HG03342 (cell line): ENCODE data around the gene GALNT18.
"Not testable (repeated sequence)": the region's sequence is repeated elsewhere in the genome, so short reads cannot be mapped to it uniquely, and the experiment has no call there.

ENCODE experiments used
- ATAC-seq: cut with Tn5 transposase; IDR thresholded peaks from one replicate; pipeline ENCODE4 v1.9.1; 2021; ENCODE audit warnings: mild to moderate bottlenecking, moderate library complexity; ENCODE audit not compliant: unreplicated experiment

The GALNT18 gene

DNA sequence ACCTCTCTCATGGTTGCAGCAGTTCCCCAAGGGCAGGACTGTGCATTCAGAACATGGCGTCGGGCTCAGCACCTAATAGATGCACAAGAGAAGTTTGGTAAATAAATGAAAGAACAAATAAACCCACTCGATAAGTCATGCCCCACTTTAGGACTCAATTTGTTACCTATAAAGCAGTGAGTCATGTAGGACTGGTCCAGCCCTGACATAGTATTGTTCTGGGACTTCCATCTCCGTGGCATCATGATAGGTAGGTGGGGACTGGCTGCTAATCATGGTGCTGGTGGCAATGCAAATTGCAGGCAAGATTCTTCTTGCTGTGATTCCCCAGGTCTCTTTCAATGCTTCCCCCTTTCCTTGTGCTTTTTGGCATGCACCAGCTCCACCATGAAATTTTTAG lies 150.6 kb downstream of the GALNT18 start:
- ATAC-seq, result no peak

DNA sequence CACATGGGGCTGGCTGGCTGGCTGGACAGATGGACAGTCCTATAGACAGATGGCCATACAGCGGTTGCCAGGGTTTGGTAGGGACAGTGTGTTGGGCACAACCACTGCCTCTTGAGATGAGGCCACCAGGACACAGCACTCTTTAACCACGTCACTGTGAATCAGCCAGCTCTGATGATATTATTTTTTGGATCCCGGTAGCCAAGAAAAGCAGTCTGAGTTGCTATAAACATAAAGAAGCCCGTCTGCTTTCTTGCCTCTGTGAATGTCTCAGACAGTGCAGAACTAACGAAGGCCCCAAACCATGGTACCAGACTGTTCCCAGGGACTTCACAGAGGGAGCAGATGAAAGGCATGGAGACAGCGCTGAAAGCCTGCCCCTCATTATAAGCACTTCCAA lies 152.9 kb downstream of the GALNT18 start:
- no peak for ATAC-seq

DNA sequence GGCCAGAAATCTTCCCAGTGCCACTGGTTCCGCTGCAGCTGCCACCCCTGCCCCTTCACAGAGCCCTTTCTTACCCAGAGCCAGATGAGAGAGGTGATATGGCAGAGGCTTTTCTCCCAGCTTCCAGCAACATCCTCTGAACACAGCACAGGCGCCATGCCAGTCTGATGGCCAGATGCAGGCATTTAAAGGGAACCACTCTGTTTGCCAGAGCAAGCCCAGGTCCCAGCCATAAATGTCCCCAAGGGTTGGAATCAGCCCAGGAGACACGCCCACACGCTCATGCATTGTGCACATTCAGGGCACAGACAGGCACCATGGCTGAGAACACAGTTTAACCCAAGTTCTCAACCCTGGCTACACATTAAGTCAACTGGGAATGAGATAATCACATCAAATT lies 154.5 kb downstream of the GALNT18 start:
- ATAC-seq, result no peak

DNA sequence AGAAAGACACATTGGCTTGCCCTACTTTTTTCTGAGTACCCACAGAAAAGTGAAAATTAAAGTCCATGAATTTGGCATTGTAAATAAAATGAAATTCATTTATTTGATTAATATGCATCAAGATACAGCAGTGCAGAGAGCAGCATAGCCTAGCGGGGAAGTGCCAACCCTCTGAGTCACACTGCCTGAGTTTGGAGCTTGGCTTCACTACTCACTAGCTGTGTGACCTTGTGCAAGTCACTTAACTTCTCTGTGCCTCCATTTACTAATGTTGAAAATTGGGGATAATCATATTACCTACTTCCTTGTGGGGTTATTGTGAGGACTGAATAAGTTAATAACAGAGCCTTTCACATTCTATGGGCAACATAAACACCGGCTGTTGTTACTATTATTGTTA lies 157.2 kb downstream of the GALNT18 start:
- no peak for ATAC-seq

DNA sequence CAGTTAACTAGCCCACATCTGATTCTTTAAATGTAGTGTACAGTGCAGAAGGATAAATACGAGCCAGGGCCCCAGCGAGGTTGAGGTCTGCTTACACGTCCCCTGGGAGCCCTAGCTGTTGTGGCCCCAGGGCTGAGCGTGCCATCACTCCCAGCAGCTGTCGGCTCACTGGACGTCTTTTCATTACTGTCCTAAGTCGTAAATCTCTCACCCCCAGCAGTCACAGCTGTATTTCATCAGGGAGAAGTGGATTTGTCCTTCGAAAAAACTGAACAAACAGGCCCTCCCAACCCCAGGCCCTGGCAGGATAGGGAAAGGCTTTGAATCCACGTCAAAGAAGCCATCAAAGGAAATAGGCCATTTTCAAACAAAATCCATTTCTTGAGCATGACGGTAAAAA lies 158.4 kb downstream of the GALNT18 start:
- no peak for ATAC-seq

- ATAC-seq, result no peak
These were observed 160.3 kb downstream of the GALNT18 start for GRCh38 chr11:11461473-11461872.

DNA sequence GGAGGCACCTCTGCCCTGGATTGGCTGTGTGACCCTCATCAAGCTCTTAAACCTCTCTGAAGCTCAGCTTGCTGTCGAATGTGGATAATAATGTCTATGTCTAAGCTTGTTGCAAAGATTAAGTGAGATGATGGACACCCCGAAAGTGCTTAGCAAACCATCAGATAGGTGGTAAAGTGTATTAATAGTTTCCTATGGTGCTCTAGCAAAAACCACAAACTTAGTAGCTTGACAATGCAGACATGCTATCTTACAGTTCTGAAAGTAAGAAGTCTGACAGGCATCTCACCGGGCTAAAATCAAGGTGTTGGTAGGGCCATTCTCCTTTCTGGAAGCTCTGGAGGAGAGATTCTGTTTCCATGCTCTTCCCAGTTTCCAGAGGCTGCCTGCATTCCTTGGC lies 162.2 kb downstream of the GALNT18 start:
- no peak for ATAC-seq

DNA sequence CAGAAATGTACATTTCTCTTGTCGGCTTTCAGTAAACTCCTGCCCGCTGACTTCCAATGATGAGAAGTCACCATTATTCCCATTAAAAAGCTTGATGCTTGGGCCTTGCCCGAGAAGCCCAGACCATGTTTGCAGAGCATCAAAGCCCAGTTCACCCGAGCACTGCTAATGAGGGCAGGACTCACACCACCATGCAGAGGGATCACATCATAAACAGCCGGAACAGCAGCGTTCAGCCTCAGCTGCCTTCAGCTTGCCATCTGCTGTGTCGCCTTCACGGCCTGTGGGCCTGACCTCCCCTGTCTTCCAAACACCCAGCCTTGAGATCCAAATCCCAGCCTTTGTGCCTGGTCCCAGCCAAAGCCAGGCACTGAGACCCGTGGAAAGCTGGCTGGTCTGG lies 163.3 kb downstream of the GALNT18 start:
- no peak for ATAC-seq

- no peak for ATAC-seq
These were observed 163.8 kb downstream of the GALNT18 start for GRCh38 chr11:11458001-11458400.

DNA sequence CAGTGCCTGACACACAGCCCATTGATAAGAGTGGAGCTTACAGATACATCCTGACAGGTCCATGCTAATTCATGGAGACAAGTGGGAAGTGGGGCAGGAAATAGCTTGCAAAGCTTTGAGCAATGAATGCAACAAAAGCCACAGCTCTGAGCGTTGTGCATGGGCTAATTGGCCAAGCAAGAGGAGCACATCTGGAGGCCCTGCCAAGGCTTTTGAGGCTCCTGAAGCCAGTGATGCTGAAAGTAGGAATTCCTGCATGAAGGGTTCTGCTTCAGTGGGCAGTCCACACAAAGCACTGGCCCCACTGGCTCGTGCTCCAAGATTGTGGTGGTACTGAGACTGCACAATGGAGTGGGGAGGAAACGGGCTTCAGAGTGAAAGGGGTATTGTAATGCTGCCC lies 164.9 kb downstream of the GALNT18 start:
- ATAC-seq, result no peak

DNA sequence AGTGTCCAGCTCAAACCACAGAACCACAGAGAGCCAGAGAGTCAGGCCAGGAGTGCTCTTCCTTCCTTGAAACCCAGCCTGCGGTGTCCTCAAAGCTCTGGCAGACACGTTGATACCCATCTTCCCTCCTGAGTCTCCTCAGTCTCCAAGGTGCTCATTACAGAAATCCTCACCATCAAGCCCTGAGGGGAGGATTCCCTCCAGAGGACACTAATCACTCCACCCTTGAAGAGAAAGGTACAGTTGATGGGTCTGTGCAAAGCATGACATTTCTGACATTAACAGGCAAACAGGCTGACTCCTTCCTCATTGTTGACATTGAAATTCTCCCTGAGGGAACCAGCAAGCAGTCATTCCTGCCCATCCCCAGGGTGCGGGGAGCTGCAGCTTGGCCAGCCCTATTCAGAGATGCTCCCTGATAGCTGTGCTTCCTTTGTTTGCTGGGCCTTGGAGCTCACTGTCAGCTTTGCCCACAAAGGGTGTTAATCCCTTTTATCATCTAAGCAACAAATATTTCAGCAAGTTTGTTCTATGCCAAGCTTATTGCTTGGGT lies 167.1 kb downstream of the GALNT18 start:
- ATAC-seq, result no peak

GRCh38 chr11:11451501-11452005 lies 170.3 kb downstream of the GALNT18 start:
- peak; percentile 94 for ATAC-seq

- no peak for ATAC-seq
These were observed 171.0 kb downstream of the GALNT18 start for GRCh38 chr11:11450744-11451362.

- ATAC-seq, result no peak
These were observed 172.5 kb downstream of the GALNT18 start for GRCh38 chr11:11449327-11449726.

- no peak for ATAC-seq
These were observed 173.2 kb downstream of the GALNT18 start for GRCh38 chr11:11448626-11449025.

DNA sequence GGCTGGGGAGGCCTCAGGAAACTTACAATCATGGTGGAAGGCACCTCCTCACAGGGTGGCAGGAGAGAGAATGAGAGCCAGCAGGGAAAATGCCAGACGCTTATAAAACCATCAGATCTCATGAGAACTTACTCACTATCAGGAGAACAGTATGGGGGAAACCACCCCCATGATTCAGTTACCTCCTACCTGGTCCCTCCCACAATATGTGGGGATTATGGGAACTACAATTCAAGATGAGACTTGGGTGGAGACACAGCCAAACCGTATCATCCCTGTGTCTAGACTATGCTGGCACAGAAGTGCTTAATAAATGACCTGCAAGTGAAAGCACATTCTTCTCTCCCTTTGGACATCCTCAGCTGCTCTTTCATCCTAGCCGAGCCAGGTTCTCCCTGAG lies 174.2 kb downstream of the GALNT18 start:
- not testable (repeated sequence) for ATAC-seq

DNA sequence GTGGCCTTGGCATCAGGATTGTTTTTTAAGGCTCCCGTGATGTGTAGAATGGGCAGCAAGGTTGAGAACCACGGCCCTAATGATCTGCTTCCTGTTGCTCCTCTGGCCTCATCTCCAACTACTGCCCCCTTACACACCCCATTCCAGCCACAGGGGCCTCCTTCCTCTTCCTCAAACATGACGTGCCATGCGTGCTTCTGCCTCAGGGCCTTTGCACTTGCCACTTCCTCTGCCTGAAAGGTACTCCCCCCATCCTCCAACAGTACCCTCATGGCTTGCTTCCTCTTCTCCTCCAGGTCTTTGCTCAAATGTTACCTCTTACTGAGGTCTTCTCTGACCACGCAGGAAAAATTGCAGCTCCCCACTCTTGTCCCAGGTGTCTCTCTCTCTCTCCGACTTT lies 174.8 kb downstream of the GALNT18 start:
- ATAC-seq, result no peak

GRCh38 chr11:11446564-11446963 lies 175.2 kb downstream of the GALNT18 start:
- no peak for ATAC-seq

DNA sequence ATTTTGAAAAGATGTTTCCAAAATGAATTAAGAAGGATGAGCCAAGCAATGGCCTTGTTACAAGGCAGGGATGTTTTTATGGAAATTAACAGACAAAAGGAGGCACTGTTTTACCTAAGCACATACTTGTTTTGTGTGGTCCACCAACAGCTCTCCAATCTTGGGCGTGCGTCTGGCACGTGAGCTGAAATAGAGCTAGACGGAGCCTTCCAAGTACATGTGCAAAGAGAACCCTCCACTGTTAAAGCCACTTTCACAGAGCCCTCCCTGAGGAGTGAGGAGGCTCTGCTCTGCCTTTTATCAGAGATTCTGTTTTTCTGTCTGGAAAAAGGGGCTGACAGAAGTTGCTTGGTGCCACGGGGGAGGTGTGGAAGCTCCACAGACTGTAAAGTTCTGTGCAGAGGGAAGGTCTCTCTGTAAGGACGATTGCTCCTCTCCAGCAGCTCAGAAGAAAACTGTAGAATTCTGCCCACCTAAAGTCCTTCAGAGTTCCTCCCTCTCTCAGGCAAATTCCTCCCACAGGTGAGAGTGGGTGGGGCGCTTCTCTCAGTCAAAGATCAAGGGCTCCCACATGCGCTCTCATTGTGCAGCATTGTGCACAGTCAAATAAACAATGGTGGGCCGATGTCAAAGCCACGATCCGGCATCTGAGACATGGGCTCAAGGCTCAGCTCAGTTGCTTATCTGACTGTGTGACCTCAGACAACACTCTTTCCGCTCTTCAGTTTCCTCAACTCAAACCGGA lies 176.2 kb downstream of the GALNT18 start:
- no peak for ATAC-seq

GRCh38 chr11:11444804-11445131 lies 177.0 kb downstream of the GALNT18 start:
- ATAC-seq, result no peak

GRCh38 chr11:11444027-11444803 lies 177.6 kb downstream of the GALNT18 start:
- no peak for ATAC-seq

GRCh38 chr11:11442791-11443190 lies 179.0 kb downstream of the GALNT18 start:
- no peak for ATAC-seq
